ENCODE data around the gene ZMAT5. TPM values are rescaled to one million over a fixed set of nuclear protein-coding genes. Genes with fewer than 3 reads are reported as not detected.

ZMAT5 gene
- total and polyA plus RNA-seq, 10 donors = 15.1 to 27.0 (median 19.9) TPM

- 8 to 12% (median 9%) methylated on average over 9 to 53 of the region's 53 CpGs for WGBS, 5 donors
- H3K27me3 ChIP-seq (replicated peaks in 1 of 7) = peaks cover 0 to 83% (median 35%) of the 10 kb centered on the region in 7 donors
- intact Hi-C loops (cut with DNase I; ENCODE audit: low total_unique reads) = no loop called here
Observed at GRCh38 chr22:29720811-29721323, 45.9 kb downstream of the ZMAT5 start.

GRCh38 chr22:29719899-29720645 is 46.7 kb downstream of the ZMAT5 start, which contains the start of gene CABP7:
Gene CABP7 (plus strand): TSS chr22:29720003. CDS start chr22:29720425, 422 bp downstream.
- Histone ChIP-seq H3K36me3 (no peaks in the 10 kb centered on the region), H3K27me3 (replicated peaks in 1 of 7) (peaks cover 0 to 91% (median 35%) of the 10 kb centered on the region in 7 donors), H3K27ac (no peak within 1 kb of the TSS), H3K4me3 (peak within 1 kb of the TSS in 4 of 8 donors; percentile 6 to 58 (median 16)), H3K4me1 (peaks cover 0 to 19% (median 12%) of the 10 kb centered on the region in 6 donors), H3K9me3 (no peaks in the 10 kb centered on the region)
- 1 to 4% (median 1%) methylated on average over 30 to 114 of the region's 115 CpGs for WGBS, 5 donors
- intact Hi-C loops (cut with DNase I; ENCODE audit: low total_unique reads) = no loop called here
- TF ChIP-seq, protein P1, sequence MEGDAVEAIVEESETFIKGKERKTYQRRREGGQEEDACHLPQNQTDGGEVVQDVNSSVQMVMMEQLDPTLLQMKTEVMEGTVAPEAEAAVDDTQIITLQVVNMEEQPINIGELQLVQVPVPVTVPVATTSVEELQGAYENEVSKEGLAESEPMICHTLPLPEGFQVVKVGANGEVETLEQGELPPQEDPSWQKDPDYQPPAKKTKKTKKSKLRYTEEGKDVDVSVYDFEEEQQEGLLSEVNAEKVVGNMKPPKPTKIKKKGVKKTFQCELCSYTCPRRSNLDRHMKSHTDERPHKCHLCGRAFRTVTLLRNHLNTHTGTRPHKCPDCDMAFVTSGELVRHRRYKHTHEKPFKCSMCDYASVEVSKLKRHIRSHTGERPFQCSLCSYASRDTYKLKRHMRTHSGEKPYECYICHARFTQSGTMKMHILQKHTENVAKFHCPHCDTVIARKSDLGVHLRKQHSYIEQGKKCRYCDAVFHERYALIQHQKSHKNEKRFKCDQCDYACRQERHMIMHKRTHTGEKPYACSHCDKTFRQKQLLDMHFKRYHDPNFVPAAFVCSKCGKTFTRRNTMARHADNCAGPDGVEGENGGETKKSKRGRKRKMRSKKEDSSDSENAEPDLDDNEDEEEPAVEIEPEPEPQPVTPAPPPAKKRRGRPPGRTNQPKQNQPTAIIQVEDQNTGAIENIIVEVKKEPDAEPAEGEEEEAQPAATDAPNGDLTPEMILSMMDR (IDR thresholded peaks at IDR 0.05 in 8 of 11, conservative IDR thresholded peaks at IDR 0.05 in 3 of 11) = no peak
- TF ChIP-seq POLR2A (IDR thresholded peaks at IDR 0.05) (no peak), POLR2AphosphoS5 (IDR thresholded peaks at IDR 0.05) (no peak)
- DNase-seq = no peak

More at GRCh38 chr22:29720811-29721323, 45.9 kb downstream of the ZMAT5 start:
- no peak overlapping the region for H3K27ac ChIP-seq
- TF ChIP-seq POLR2AphosphoS5 (IDR thresholded peaks at IDR 0.05) = no peak
- TF ChIP-seq, protein P1 (IDR thresholded peaks at IDR 0.05 in 8 of 11, conservative IDR thresholded peaks at IDR 0.05 in 3 of 11) = peak in 1 of 11 experiments; percentile 14
- TF ChIP-seq POLR2A (IDR thresholded peaks at IDR 0.05) = no peak
- H3K4me3 ChIP-seq = peak overlapping the region in 3 of 8 donors; percentile 15 to 58 (median 16)
- no peaks in the 10 kb centered on the region for H3K36me3 ChIP-seq
- no peaks in the 10 kb centered on the region for H3K9me3 ChIP-seq
- H3K4me1 ChIP-seq = peaks cover 0 to 19% (median 12%) of the 10 kb centered on the region in 6 donors
- DNase-seq = no peak

- WGBS, 5 donors = 45 to 53% (median 47%) methylated on average over 13 to 24 of the region's 24 CpGs
- Histone ChIP-seq H3K9me3 (no peaks in the 10 kb centered on the region), H3K4me1 (peaks cover 0 to 19% (median 12%) of the 10 kb centered on the region in 6 donors), H3K4me3 (peak overlapping the region in 1 of 8 donors; percentile 58), H3K27me3 (replicated peaks in 1 of 7) (peaks cover 0 to 96% (median 35%) of the 10 kb centered on the region in 7 donors), H3K27ac (no peak overlapping the region), H3K36me3 (no peaks in the 10 kb centered on the region)
- intact Hi-C loops (cut with DNase I; ENCODE audit: low total_unique reads) = no loop called here
- DNase-seq = no peak
- TF ChIP-seq POLR2AphosphoS5 (IDR thresholded peaks at IDR 0.05) (no peak), POLR2A (IDR thresholded peaks at IDR 0.05) (no peak)
- TF ChIP-seq, protein P1 (IDR thresholded peaks at IDR 0.05 in 8 of 11, conservative IDR thresholded peaks at IDR 0.05 in 3 of 11) = no peak
Observed at GRCh38 chr22:29718949-29719898, 47.6 kb downstream of the ZMAT5 start.
